GM12878 (cell line): ENCODE results near the gene ZNF730. TPM values are rescaled to one million over a fixed set of nuclear protein-coding genes. Genes with fewer than 3 reads are reported as not detected.
A peak's percentile ranks its signal among the peaks of the same experiment; 100 is the strongest.
"Not testable (repeated sequence)": the region's sequence is repeated elsewhere in the genome, so short reads cannot be mapped to it uniquely, and the experiment has no call there.

Experiments used
- ATAC-seq: fragments of 200-7000 bp; cut with Tn5 transposase; 3 replicates; pipeline ENCODE4 v1.9.1; 2020; ENCODE audit warnings: mild to moderate bottlenecking, moderate library complexity
- BruUV-seq: library from RNA; stranded (reverse); fragments of 400-500 nt; replicated peaks from 2 replicates; lab custom pipeline; 2021; lab: Mats Ljungman, UMichigan
- CTCF ChIA-PET: fragments of 300-600 bp; sonication (Branson Sonifier 250); formaldehyde crosslinking; extraction: SDS; loops from one replicate; lab custom pipeline; 2021; ENCODE audit warnings: inconsistent platforms; lab: Yijun Ruan, JAX
- POLR2A ChIA-PET: fragments of 350-600 bp; formaldehyde crosslinking; extraction: SDS; loops from one replicate; lab custom pipeline; 2021; ENCODE audit warnings: inconsistent platforms; lab: Charles Lee
- RAD21 ChIA-PET: fragments of 300-600 bp; sonication (Branson Sonifier 250); formaldehyde crosslinking; loops from one replicate; lab custom pipeline; 2023; ENCODE audit warnings: antibody characterized with exemption; ENCODE audit not compliant: unreplicated experiment; lab: Charles Lee
- SMC1A ChIA-PET: fragments of 300-600 bp; sonication (Branson Sonifier 250); formaldehyde crosslinking; loops from one replicate; lab custom pipeline; 2023; ENCODE audit not compliant: unreplicated experiment, uncharacterized antibody; lab: Charles Lee
- DNase-seq: peaks from one replicate; pipeline ENCODE4 v3.0.0-alpha.2; 2011; ENCODE audit warnings: low read depth, low spot score
- FAIRE-seq: peaks from 3 replicates; lab custom pipeline; 2011; peaks lifted over from hg19 to GRCh38; lab: Jason Lieb, UNC
- H2AFZ ChIP-seq: 2 replicates; pipeline ENCODE4 v1.6.0; 2011; ENCODE audit warnings: low read depth, low read length, control low read depth; ENCODE audit not compliant: control insufficient read depth
- H3K27ac ChIP-seq: 2 replicates; pipeline ENCODE4 v1.5.1; 2011; ENCODE audit warnings: control low read depth; ENCODE audit not compliant: control insufficient read depth, insufficient read depth
- H3K27me3 ChIP-seq, 2 experiments: replicated peaks in 1 of 2; 2 replicates each; pipeline versions ENCODE4 v1.6.0 to v1.6.1; 2011; ENCODE audit warnings: low read length in 1 of 2; ENCODE audit not compliant: control insufficient read depth in 2 of 2, insufficient read depth in 2 of 2
- H3K36me3 ChIP-seq, 2 experiments: 2 replicates each; pipeline ENCODE4 v1.5.1; 2011; ENCODE audit warnings: low read length in 1 of 2; ENCODE audit not compliant: control insufficient read depth in 2 of 2, insufficient read depth in 2 of 2
- H3K4me1 ChIP-seq: 2 replicates; pipeline ENCODE4 v1.6.1; 2011; ENCODE audit warnings: mild to moderate bottlenecking, low read length, moderate library complexity, mixed read lengths; ENCODE audit not compliant: control insufficient read depth, insufficient read depth
- H3K4me2 ChIP-seq: 2 replicates; pipeline ENCODE4 v1.6.0; 2011; ENCODE audit warnings: control low read depth; ENCODE audit not compliant: control insufficient read depth, insufficient read depth
- H3K4me3 ChIP-seq: fragments of 200-600 bp; sonication (generic); 2 replicates; pipeline ENCODE4 v1.5.1; 2016
- H3K79me2 ChIP-seq: 2 replicates; pipeline ENCODE4 v1.6.0; 2011; ENCODE audit warnings: low read length; ENCODE audit not compliant: control insufficient read depth, insufficient read depth
- H3K9ac ChIP-seq: 2 replicates; pipeline ENCODE4 v1.8.0; 2011; ENCODE audit warnings: low read length, control low read depth, mixed read lengths; ENCODE audit not compliant: control insufficient read depth, insufficient read depth
- H3K9me3 ChIP-seq: replicated peaks from 3 replicates; pipeline ENCODE4 v1.5.1; 2011; ENCODE audit warnings: mild to moderate bottlenecking, low read length; ENCODE audit not compliant: control insufficient read depth, insufficient read depth
- H4K20me1 ChIP-seq: 2 replicates; pipeline ENCODE4 v1.6.0; 2011; ENCODE audit not compliant: control insufficient read depth, insufficient read depth
- EED ChIP-seq: sonication (generic); IDR thresholded peaks from 2 replicates; pipeline ENCODE4 v1.6.1; 2016; ENCODE audit warnings: antibody characterized with exemption, low read depth
- GATAD2B ChIP-seq: fragments of 450-650 bp; conservative IDR thresholded peaks from 2 replicates; pipeline ENCODE4 v1.6.1; 2017; ENCODE audit warnings: low read depth, mild to moderate bottlenecking, moderate library complexity
- MEF2A ChIP-seq: IDR thresholded peaks from 2 replicates; pipeline ENCODE4 v1.6.1; 2011; ENCODE audit warnings: low read depth, mild to moderate bottlenecking, low read length, moderate library complexity; ENCODE audit not compliant: insufficient read depth
- MYC ChIP-seq: IDR thresholded peaks from 2 replicates; pipeline ENCODE4 v1.6.1; 2011; ENCODE audit warnings: mild to moderate bottlenecking, low read length, moderate library complexity, inconsistent platforms; ENCODE audit not compliant: insufficient read depth, insufficient replicate concordance, insufficient read length, severe bottlenecking
- POLR2AphosphoS5 ChIP-seq: IDR thresholded peaks from 2 replicates; pipeline ENCODE4 v1.6.1; 2011; ENCODE audit warnings: mild to moderate bottlenecking, low read length, inconsistent platforms
- RCOR1 ChIP-seq: conservative IDR thresholded peaks from 2 replicates; pipeline ENCODE4 v1.6.1; 2012; ENCODE audit warnings: low read depth, low read length, improper control_type of control experiment
- SREBF2 ChIP-seq: IDR thresholded peaks from 2 replicates; pipeline ENCODE4 v1.6.1; 2012; ENCODE audit warnings: mild to moderate bottlenecking, low read length
- ZNF207 ChIP-seq: fragments of 450-650 bp; IDR thresholded peaks from 2 replicates; pipeline ENCODE4 v1.6.1; 2014; ENCODE audit warnings: antibody characterized with exemption, mild to moderate bottlenecking, borderline replicate concordance
- ZNF24 ChIP-seq: fragments of 450-650 bp; IDR thresholded peaks from 2 replicates; pipeline ENCODE4 v1.6.1; 2017; ENCODE audit warnings: antibody characterized with exemption, mild to moderate bottlenecking
- WGBS: methylation state at CpG from one replicate; pipeline ENCODE4 v1.1.6; 2016; ENCODE audit warnings: low lambda C conversion rate; ENCODE audit not compliant: insufficient replicate concordance, insufficient coverage; ENCODE audit errors: missing lambda C conversion rate; 5-methylcytosine and 5-hydroxymethylcytosine counted together
- in situ Hi-C: fragments of 300-500 bp; cut with MboI; formaldehyde crosslinking; loops from 9 replicates; pipeline ENCODE4 v1.14.3; 2018; ENCODE audit warnings: mixed read lengths
- intact Hi-C: fragments of 100-400 bp; cut with micrococcal nuclease; formaldehyde crosslinking; loops from one replicate; pipeline ENCODE4 v1.14.2; 2022; ENCODE audit not compliant: unreplicated experiment
- polyA plus RNA-seq, 11 experiments: library from polyadenylated mRNA; depleted of rRNA in 4 of 11; unstranded in 6 of 11; stranded (reverse) in 5 of 11; fragments of >200 nt; fragmentation: Nextera tagmentation in 4 of 11; fragmentation: Illumina TruSeq in 1 of 11; extraction: Ambion mirVana in 4 of 11; extraction: Trizol in 1 of 11; gene quantifications; 1 replicate in 1 of 11; 2 replicates in 10 of 11; pipeline versions ENCODE4 v1.2.1 to v1.2.3, GENCODE V29; 2011 to 2016; ENCODE audit warnings: inconsistent platforms in 2 of 11, missing spikeins in 2 of 11, low read depth in 1 of 11
- total RNA-seq, 4 experiments: library from RNA; depleted of rRNA in 3 of 4; stranded (reverse); fragments of >200 nt in 3 of 4; fragmentation: Illumina TruSeq in 1 of 4; extraction: Trizol in 1 of 4; gene quantifications; 2 replicates each; pipeline versions ENCODE4 v1.2.1 to v1.2.3, GENCODE V29; 2013 to 2021

The ZNF730 gene
- total and polyA plus RNA-seq, 10 of the 15 experiments (the other 5 are each of a cell fraction or from before 2014, with no cell fraction given): 0.11 TPM; not detected in 9

- 7% methylated on average over 30 of the region's 30 CpGs for WGBS
- DNase-seq (no peak), FAIRE-seq (peak; percentile 100), ATAC-seq (no peak)
- ChIA-PET CTCF (no interaction called here), SMC1A (no interaction called here), POLR2A (no interaction called here), RAD21 (no interaction called here)
- intact Hi-C loops: no loop called here
- Histone ChIP-seq H4K20me1 (no peaks in the 10 kb centered on the region), H3K9me3 (no peaks in the 10 kb centered on the region; the same call in 2 of the 3 replicates), H3K36me3 (no peaks in the 10 kb centered on the region), H3K27ac (no peak overlapping the region), H3K4me3 (no peak overlapping the region), H3K9ac (no peak overlapping the region), H3K27me3 (no peaks in the 10 kb centered on the region), H3K4me2 (no peak overlapping the region), H3K79me2 (no peaks in the 10 kb centered on the region), H2AFZ (no peak overlapping the region), H3K4me1 (no peaks in the 10 kb centered on the region)
- BruUV-seq: no TSS peak
- TF ChIP-seq MYC (no peak), POLR2AphosphoS5 (no peak), EED (no peak), ZNF24 (no peak), GATAD2B (no peak)
- in situ Hi-C loops: no loop called here
Observed at GRCh38 chr19:23071147-23071511, 45.7 kb upstream of the ZNF730 start.

- DNase-seq: no peak
- Histone ChIP-seq H3K4me3 (no peak overlapping the region), H4K20me1 (no peaks in the 10 kb centered on the region)
- CTCF ChIA-PET: no interaction called here
- 1% methylated on average over 48 of the region's 48 CpGs for WGBS
- intact Hi-C loops: no loop called here
- TF ChIP-seq RCOR1 (no peak), SREBF2 (no peak), ZNF207 (no peak), MEF2A (no peak)
- TF ChIP-seq, all 136 proteins: peak for 0
- in situ Hi-C loops: no loop called here
- no peak for ATAC-seq
- SMC1A ChIA-PET: no interaction called here
- H3K9me3 ChIP-seq: no peaks in the 10 kb centered on the region; the same call in 2 of the 3 replicates
- FAIRE-seq: no peak
- no peak overlapping the region for H3K27ac ChIP-seq
- RAD21 ChIA-PET: no interaction called here
- POLR2A ChIA-PET: no interaction called here
- no peaks in the 10 kb centered on the region for H3K79me2 ChIP-seq
- no TSS peak for BruUV-seq
- H3K36me3 ChIP-seq: no peaks in the 10 kb centered on the region
- no peaks in the 10 kb centered on the region for H3K4me1 ChIP-seq
- no peak overlapping the region for H3K9ac ChIP-seq
- no peak overlapping the region for H3K4me2 ChIP-seq
- no peak overlapping the region for H2AFZ ChIP-seq
- no peaks in the 10 kb centered on the region for H3K27me3 ChIP-seq
Observed at GRCh38 chr19:23075031-23075733, 41.6 kb upstream of the ZNF730 start.

GRCh38 chr19:23077776-23078175 lies 39.0 kb upstream of the ZNF730 start:
- H3K27me3 ChIP-seq, intact Hi-C loops, H3K27ac ChIP-seq, H3K36me3 ChIP-seq, H4K20me1 ChIP-seq, RAD21 ChIA-PET, CTCF ChIA-PET, DNase-seq, ATAC-seq, H3K4me2 ChIP-seq, SMC1A ChIA-PET, H3K4me1 ChIP-seq, BruUV-seq, POLR2A ChIA-PET, H3K4me3 ChIP-seq, H3K79me2 ChIP-seq, H3K9me3 ChIP-seq, H3K9ac ChIP-seq, FAIRE-seq, H2AFZ ChIP-seq, in situ Hi-C loops: not testable (repeated sequence)
- 48% methylated on average over 2 of the region's 2 CpGs for WGBS
